Measurements from ENCODE around the gene EYS.

DNA sequence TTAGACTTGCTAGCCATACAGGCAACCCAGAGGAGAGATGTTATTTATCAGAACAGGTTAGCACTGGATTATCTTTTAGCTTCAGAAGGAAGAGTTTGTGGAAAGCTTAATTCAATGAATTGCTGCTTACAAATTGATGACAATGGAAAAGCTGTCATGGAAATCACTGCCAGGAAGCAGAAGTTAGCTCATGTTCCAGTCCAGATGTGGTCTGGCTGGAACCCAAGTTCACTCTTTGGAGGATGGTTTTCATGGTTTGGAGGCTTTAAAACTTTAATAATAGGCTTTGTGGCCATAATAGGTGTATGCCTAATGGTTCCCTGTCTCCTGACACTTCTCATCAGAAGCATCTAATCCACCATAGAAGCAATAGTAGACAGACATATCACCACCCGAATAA, 1372.4 kb downstream of the EYS start:
- TF ChIP-seq CTCF (IDR thresholded peaks at IDR 0.05) (no peak), POLR2A (IDR thresholded peaks at IDR 0.05) (no peak)
